GM21528 (cell line): ENCODE measurements around the gene RCE1.
A peak's percentile ranks its signal among the peaks of the same experiment; 100 is the strongest.
"Not testable (repeated sequence)": the region's sequence is repeated elsewhere in the genome, so short reads cannot be mapped to it uniquely, and the experiment has no call there.

Source experiments
- ATAC-seq: cut with Tn5 transposase; IDR thresholded peaks from one replicate; pipeline ENCODE4 v1.9.1; 2021; ENCODE audit warnings: mild to moderate bottlenecking, moderate library complexity; ENCODE audit not compliant: unreplicated experiment, low FRiP score

RCE1 gene

GRCh38 chr11:66842896-66843775 is at the start of gene RCE1:
Gene RCE1, plus strand, starts transcription at chr11:66843441. Its CDS starts 15 bp downstream, at chr11:66843456.
- peak; percentile 67 for ATAC-seq

GRCh38 chr11:66799815-66800214 is 43.4 kb upstream of the RCE1 start:
- not testable (repeated sequence) for ATAC-seq

DNA sequence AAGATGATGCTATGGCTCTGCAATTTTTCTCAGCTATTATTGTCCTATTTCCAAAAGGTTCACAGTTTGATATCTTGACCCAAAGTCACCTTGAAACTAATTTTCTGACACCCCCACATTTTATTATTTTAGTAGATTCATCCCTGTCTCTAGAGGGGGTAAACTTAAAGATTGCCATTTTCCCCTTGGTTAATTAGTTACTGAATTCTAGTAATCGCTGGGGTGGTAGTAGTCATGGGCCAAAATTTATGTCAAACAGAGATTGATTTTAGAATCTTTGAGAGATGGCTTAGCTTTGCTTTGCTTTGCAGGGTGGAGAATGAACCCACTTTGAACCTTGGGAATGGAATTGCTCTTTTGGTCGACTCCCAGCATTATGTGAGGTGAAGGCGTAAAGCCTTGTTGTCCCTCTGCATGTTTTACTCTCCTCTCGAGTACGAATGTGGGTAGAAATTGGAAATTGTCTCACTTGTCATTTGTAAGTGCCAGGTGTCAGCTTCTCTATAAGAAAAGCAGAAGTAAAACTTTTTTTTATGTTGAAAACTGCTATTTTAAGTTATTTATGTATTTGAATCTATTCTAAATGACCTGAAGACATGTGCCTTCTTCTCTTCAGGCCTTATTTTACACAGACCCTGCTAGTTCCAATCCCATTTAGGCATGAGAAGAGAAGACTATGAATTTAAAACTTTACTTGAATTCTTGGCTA is 42.4 kb upstream of the RCE1 start:
- ATAC-seq: no peak

DNA sequence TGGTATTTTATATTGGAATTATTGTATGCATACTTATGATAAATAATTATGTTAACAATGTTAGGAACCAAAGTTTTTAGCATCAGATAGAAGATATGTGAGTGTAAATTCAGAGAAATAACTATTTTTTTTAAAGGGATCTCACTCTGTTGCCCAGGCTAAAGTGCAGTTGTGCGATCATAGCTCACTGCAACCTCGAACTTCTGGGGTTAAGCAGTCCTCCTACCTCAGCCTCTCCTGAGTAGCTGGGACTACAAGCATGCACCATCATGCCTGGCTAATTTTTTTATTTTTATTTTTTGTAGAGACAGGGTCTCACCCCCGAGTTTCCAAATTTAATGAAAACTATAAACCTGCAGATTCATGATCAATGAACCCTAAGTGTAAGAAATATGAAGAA is 33.6 kb upstream of the RCE1 start:
- ATAC-seq: no peak

- no peak for ATAC-seq
These were observed 32.6 kb upstream of the RCE1 start for GRCh38 chr11:66810576-66811185.

DNA sequence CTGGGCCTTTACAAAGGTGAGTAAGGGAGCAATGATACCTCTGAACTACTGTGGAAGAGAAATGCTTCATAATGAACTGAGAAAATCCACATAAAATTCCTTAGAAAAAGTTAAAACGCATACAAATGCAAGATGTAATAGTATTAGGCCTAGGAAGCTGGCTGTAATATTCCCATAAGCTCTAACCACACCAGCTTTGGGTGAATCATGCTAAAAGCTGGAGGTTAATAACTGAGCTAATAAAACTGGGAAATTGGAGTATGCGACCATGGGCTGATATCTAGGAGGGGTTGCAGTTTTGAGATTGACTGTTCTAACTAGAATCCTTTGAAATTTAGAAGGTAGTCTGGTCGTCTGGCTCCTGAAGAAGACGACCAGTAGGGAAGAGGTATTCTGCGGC is 28.6 kb upstream of the RCE1 start:
- no peak for ATAC-seq

GRCh38 chr11:66815646-66816045 is 27.6 kb upstream of the RCE1 start:
- ATAC-seq: no peak

- no peak for ATAC-seq
These were observed 24.8 kb upstream of the RCE1 start for GRCh38 chr11:66818231-66818955.

DNA sequence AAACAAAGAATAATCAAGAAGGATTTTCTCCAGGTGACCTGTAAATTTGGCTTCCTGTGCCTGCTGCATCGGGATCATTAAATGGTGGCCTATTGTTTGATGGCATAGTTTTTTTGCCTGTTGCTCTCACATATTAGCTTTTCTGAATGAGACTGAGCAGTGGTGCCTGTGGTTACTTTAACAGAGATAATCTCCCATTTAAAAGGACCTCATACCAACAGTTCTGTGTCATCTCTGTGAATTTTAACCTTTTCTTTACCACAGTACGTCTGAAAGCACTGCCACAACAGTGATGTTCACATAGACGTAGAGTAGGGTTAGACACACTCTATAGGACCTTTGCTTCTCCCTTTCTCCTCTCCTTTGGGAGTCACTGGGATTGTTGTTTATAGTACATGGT is 22.9 kb upstream of the RCE1 start:
- no peak for ATAC-seq

GRCh38 chr11:66820901-66821300 is 22.3 kb upstream of the RCE1 start:
- no peak for ATAC-seq

DNA sequence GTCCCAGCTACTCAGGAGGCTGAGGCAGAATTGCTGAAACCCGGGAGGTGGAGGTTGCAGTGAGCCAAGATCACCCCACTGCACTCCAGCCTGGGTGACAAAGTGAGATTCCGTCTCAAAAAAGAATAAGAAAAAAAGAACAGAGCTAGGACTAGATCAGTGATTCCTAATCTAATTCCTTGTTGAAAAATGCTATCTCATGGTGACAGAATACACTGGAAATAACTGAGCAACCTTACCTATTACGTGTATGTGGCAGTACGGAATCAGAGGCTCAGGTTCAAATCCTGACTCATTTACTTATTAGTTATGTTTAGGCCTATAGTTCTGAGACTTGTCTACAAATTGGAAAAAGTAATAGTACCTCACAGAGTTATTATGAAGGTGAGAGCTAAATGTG is 19.5 kb upstream of the RCE1 start:
- ATAC-seq: no peak

DNA sequence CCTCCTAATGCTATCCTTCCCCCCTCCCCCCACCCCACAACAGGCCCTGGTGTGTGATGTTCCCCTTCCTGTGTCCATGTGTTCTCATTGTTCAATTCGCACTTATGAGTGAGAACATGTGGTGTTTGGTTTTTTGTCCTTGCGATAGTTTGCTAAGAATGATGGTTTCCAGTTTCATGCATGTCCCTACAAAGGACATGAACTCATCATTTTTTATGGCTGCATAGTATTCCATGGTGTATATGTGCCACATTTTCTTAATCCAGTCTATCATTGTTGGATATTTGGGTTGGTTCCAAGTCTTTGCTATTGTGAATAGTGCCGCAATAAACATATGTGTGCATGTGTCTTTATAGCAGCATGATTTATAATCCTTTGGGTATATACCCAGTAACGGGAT is 18.7 kb upstream of the RCE1 start:
- not testable (repeated sequence) for ATAC-seq

DNA sequence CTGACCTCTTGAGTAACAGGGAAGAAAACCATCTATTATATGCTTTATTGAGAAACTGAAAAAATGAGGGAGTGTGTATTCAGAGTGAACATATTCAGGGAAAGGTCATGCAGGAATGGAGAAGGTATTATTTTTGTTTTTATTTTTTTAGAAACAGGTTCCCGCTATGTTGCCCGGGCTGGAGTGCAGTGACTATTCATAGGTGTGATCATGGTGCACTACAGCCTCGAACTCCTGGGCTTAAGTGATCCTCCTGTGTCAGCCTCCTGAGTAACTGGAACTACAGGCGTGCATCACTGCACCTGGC is 8.7 kb upstream of the RCE1 start:
- ATAC-seq: no peak

GRCh38 chr11:66834943-66835342 is 8.3 kb upstream of the RCE1 start:
- ATAC-seq: no peak

- no peak for ATAC-seq
These were observed 7.4 kb upstream of the RCE1 start for GRCh38 chr11:66835768-66836405.

GRCh38 chr11:66840317-66841091 is 2.7 kb upstream of the RCE1 start:
- no peak for ATAC-seq

DNA sequence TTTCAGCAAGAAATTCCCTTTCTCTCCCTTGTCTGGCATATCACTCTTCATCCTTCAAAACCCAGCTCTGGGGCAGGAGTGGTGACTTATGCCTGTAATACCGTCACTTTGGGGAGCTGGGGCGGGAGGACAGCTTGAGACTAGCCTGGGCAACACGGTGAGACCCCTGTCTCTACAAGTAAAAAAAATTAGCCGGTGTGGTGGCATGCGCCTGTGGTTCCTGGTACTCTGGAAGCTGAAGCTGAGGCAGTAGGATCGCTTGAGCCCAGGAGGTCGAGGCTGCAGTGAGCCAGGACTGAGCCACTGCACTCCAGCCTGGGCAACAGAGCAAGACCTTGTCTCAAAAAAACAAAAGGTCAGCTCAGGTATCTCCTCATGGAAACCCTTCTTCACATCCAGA is 1.4 kb upstream of the RCE1 start:
- ATAC-seq: no peak

DNA sequence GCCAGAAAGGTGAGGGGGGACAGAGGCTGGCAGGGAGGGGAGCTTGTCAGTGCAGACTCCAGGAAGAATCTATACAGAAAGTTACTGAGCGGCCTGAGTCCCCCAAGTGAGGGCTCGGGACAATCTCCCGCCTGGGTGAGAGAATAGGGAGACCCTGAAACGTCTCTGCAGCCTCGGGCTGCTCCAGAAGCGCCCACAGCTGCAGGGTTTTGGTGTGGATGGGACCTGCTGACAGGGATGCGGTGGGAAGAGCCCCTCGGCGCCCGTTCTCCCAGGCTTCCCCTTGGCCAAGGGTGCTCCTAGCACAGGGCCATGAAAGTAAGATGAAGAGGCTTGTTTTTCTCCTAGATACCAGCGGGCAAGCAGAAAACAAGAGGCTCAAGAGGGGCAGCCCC is 743 bp upstream of the RCE1 start:
- ATAC-seq: peak; percentile 5

DNA sequence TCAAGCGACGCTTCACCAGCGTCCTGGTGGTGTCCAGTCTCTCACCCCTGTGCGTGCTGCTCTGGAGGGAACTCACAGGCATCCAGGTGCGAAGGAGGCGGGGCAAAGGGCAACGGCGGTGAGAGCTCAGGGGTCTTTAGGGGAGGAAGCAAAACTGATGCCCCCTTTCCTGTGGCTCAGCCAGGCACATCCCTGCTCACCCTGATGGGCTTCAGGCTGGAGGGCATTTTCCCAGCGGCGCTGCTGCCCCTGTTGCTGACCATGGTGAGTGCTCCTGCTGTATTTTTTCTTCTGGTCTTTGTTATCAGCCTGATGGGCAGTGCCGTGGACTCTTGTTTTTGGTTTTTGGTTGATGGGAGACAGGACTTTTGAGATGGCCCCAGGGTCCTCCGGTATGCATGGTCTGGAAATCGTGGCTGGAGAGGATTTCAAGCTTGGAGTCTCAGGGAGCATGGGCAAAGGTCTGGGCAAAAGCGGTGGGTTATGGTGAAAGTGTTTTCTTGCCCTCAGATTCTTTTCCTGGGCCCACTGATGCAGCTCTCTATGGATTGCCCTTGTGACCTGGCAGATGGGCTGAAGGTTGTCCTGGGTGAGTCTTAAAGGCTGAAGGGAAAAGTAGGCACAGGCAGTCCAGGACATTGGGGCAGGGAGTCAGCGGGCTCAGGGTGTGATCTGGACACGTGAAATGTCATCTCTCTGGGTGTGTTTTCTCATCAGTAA is 695 bp downstream of the RCE1 start:
- no peak for ATAC-seq
